IMR-90 (cell line): ENCODE measurements around the gene ATP7A. TPM values are rescaled to one million over a fixed set of nuclear protein-coding genes. Genes with fewer than 3 reads are reported as not detected.

Experiments
- ATAC-seq: fragments of 200-7000 bp; cut with Tn5 transposase; 2 replicates; pipeline ENCODE4 v1.9.1; 2020; ENCODE audit warnings: low read depth, mild to moderate bottlenecking, moderate library complexity
- BruUV-seq: library from RNA; stranded (reverse); fragments of 400-500 nt; replicated peaks from 2 replicates; lab custom pipeline; 2021; lab: Mats Ljungman, UMichigan
- CTCF ChIA-PET: fragments of 300-600 bp; formaldehyde crosslinking; extraction: SDS; loops from one replicate; lab custom pipeline; 2021; ENCODE audit warnings: antibody characterized with exemption; lab: Yijun Ruan, JAX
- POLR2A ChIA-PET: fragments of 300-600 bp; sonication (Branson Sonifier 250); formaldehyde crosslinking; loops from one replicate; lab custom pipeline; 2022; ENCODE audit warnings: antibody characterized with exemption; ENCODE audit not compliant: unreplicated experiment; lab: Charles Lee
- DNase-seq: peaks from one replicate; pipeline ENCODE4 v3.0.0; 2013
- H2AFZ ChIP-seq: replicated peaks from 2 replicates; pipeline ENCODE3; 2013; ENCODE audit warnings: low read length, mild to moderate bottlenecking; ENCODE audit not compliant: poor library complexity
- H2AK5ac ChIP-seq: 2 replicates; pipeline ENCODE4 v1.6.1; 2013; ENCODE audit warnings: low read depth, low read length, inconsistent platforms
- H2AK9ac ChIP-seq: replicated peaks from 2 replicates; pipeline ENCODE3; 2013; ENCODE audit warnings: mild to moderate bottlenecking, low read depth, low read length, moderate library complexity; ENCODE audit not compliant: poor library complexity
- H2BK120ac ChIP-seq: 2 replicates; pipeline ENCODE4 v1.6.1; 2013; ENCODE audit warnings: low read depth, low read length, inconsistent platforms
- H2BK15ac ChIP-seq: 3 replicates; pipeline ENCODE4 v1.6.1; 2013; ENCODE audit warnings: low read depth, low read length, inconsistent platforms
- H2BK20ac ChIP-seq: 2 replicates; pipeline ENCODE4 v1.6.1; 2013; ENCODE audit warnings: low read depth, mild to moderate bottlenecking, inconsistent platforms, low read length, moderate library complexity
- H2BK5ac ChIP-seq: 2 replicates; pipeline ENCODE4 v1.6.1; 2013; ENCODE audit warnings: mild to moderate bottlenecking, low read depth, low read length, inconsistent platforms; ENCODE audit not compliant: poor library complexity, severe bottlenecking
- H3K14ac ChIP-seq: replicated peaks from 2 replicates; pipeline ENCODE4 v1.6.1; 2013; ENCODE audit warnings: low read depth, low read length, inconsistent platforms
- H3K18ac ChIP-seq: 2 replicates; pipeline ENCODE4 v1.6.1; 2013; ENCODE audit warnings: low read depth, low read length, control low read depth
- H3K23ac ChIP-seq: 2 replicates; pipeline ENCODE4 v1.6.1; 2013; ENCODE audit warnings: low read depth, low read length, inconsistent platforms
- H3K27ac ChIP-seq: 2 replicates; pipeline ENCODE4 v1.5.1; 2013; ENCODE audit warnings: mild to moderate bottlenecking, control low read depth, low read length; ENCODE audit not compliant: insufficient read depth
- H3K27me3 ChIP-seq: 2 replicates; pipeline ENCODE4 v1.6.1; 2013; ENCODE audit warnings: low read length; ENCODE audit not compliant: control insufficient read depth, insufficient read depth
- H3K36me3 ChIP-seq: 2 replicates; pipeline ENCODE4 v1.6.1; 2013; ENCODE audit warnings: low read length, mixed read lengths; ENCODE audit not compliant: control insufficient read depth, insufficient read depth
- H3K4ac ChIP-seq: 2 replicates; pipeline ENCODE4 v1.6.1; 2013; ENCODE audit warnings: low read depth, low read length, inconsistent platforms
- H3K4me1 ChIP-seq: 2 replicates; pipeline ENCODE4 v1.6.1; 2013; ENCODE audit warnings: low read length, mixed read lengths; ENCODE audit not compliant: control insufficient read depth, insufficient read depth
- H3K4me2 ChIP-seq: 2 replicates; pipeline ENCODE4 v1.6.1; 2013; ENCODE audit warnings: low read depth, mild to moderate bottlenecking, control low read depth, low read length, moderate library complexity
- H3K4me3 ChIP-seq: 2 replicates; pipeline ENCODE4 v1.5.1; 2013; ENCODE audit warnings: low read depth, mild to moderate bottlenecking, control low read depth, low read length, moderate library complexity; ENCODE audit not compliant: insufficient read depth
- H3K56ac ChIP-seq: 2 replicates; pipeline ENCODE4 v1.6.1; 2013; ENCODE audit warnings: low read length, inconsistent platforms; ENCODE audit not compliant: insufficient read depth; ENCODE audit errors: extremely low read depth
- H3K79me1 ChIP-seq, 2 experiments: 2 replicates each; pipeline ENCODE4 v1.6.1; 2013; ENCODE audit warnings: low read length in 2 of 2, inconsistent platforms in 1 of 2, low read depth in 1 of 2
- H3K9ac ChIP-seq: 2 replicates; pipeline ENCODE4 v1.6.1; 2013; ENCODE audit warnings: low read depth, low read length, control low read depth
- H3K9me1 ChIP-seq: 2 replicates; pipeline ENCODE4 v1.6.1; 2013; ENCODE audit warnings: low read length, inconsistent platforms; ENCODE audit not compliant: insufficient read depth
- H3K9me3 ChIP-seq: 2 replicates; pipeline ENCODE4 v1.6.1; 2013; ENCODE audit warnings: low read length; ENCODE audit not compliant: control insufficient read depth, insufficient read depth
- H4K20me1 ChIP-seq: 2 replicates; pipeline ENCODE4 v1.6.1; 2013; ENCODE audit warnings: low read length, inconsistent platforms; ENCODE audit not compliant: insufficient read depth
- H4K5ac ChIP-seq: 2 replicates; pipeline ENCODE4 v1.6.1; 2013; ENCODE audit warnings: mild to moderate bottlenecking, low read depth, low read length, control low read depth
- H4K8ac ChIP-seq, 2 experiments: 2 replicates each; pipeline ENCODE4 v1.6.1; 2013; ENCODE audit warnings: low read depth in 2 of 2, low read length in 2 of 2, control low read depth in 1 of 2, inconsistent platforms in 1 of 2
- H4K91ac ChIP-seq: 2 replicates; pipeline ENCODE4 v1.6.1; 2013; ENCODE audit warnings: low read depth, low read length, inconsistent platforms; ENCODE audit not compliant: insufficient read depth
- CEBPB ChIP-seq: IDR thresholded peaks from 2 replicates; pipeline ENCODE4 v1.6.1; 2012; ENCODE audit warnings: low read depth, low read length, improper control_type of control experiment
- ELK1 ChIP-seq: fragments of 150-350 bp; IDR thresholded peaks from 2 replicates; pipeline ENCODE4 v1.6.1; 2016; ENCODE audit warnings: low read depth, mild to moderate bottlenecking, low read length, moderate library complexity, borderline replicate concordance
- NFE2L2 ChIP-seq: fragments of 150-350 bp; IDR thresholded peaks from 2 replicates; pipeline ENCODE4 v1.6.1; 2016; ENCODE audit warnings: low read depth, mild to moderate bottlenecking, low read length
- WGBS, 2 experiments: methylation state at CpG; one replicate each; pipeline versions ENCODE4 v1.1.5 to v1.1.7; 2013; ENCODE audit warnings: missing lambda C conversion rate in 2 of 2; ENCODE audit not compliant: insufficient read length in 1 of 2; ENCODE audit errors: extremely low coverage in 2 of 2; 5-methylcytosine and 5-hydroxymethylcytosine counted together
- dilution Hi-C: fragments of 300-500 bp; cut with HindIII; formaldehyde crosslinking; loops from one replicate; pipeline ENCODE4 v1.14.3; 2018; ENCODE audit warnings: low sequenced_read_pairs; ENCODE audit not compliant: unreplicated experiment
- in situ Hi-C: fragments of 300-500 bp; cut with MboI; formaldehyde crosslinking; loops from 3 replicates; pipeline ENCODE4 v1.14.3; 2019; ENCODE audit warnings: low sequenced_read_pairs, inconsistent platforms, mixed read lengths
- intact Hi-C: fragments of 100-400 bp; cut with micrococcal nuclease; formaldehyde crosslinking; loops from 2 replicates; pipeline ENCODE4 v1.10.0; 2022
- polyA plus RNA-seq, 3 experiments: library from polyadenylated mRNA; depleted of rRNA; stranded (reverse); fragments of >200 nt; gene quantifications; 2 replicates each; pipeline ENCODE4 v1.2.3, GENCODE V29; 2012; ENCODE audit warnings: low replicate concordance in 1 of 3
- total RNA-seq: library from RNA; depleted of rRNA; stranded (reverse); fragments of >200 nt; gene quantifications from 2 replicates; pipeline ENCODE4 v1.2.3, GENCODE V29; 2012

ATP7A gene
- total and polyA plus RNA-seq, 2 of the 4 experiments (the other 2 are of a cell fraction) = 4.2 to 22.4 TPM

GRCh38 chrX:77979870-77980269, 69.4 kb downstream of the ATP7A start:
- Histone ChIP-seq H2BK5ac (no peak overlapping the region), H3K27me3 (no peaks in the 10 kb centered on the region), H2AFZ (no peak overlapping the region), H3K27ac (no peak overlapping the region), H3K23ac (no peak overlapping the region), H2BK15ac (no peak overlapping the region), H4K8ac (no peak overlapping the region), H3K9ac (no peak overlapping the region), H3K4me2 (no peak overlapping the region), H3K4me1 (no peaks in the 10 kb centered on the region), H4K20me1 (no peaks in the 10 kb centered on the region), H4K91ac (no peak overlapping the region), H4K5ac (no peak overlapping the region), H3K79me1 (no peaks in the 10 kb centered on the region), H3K14ac (no peak overlapping the region), H3K4ac (no peak overlapping the region), H2BK20ac (no peak overlapping the region), H3K9me1 (no peaks in the 10 kb centered on the region), H2AK5ac (no peak overlapping the region), H3K4me3 (no peak overlapping the region), H3K9me3 (no peaks in the 10 kb centered on the region), H3K18ac (no peak overlapping the region), H3K36me3 (no peaks in the 10 kb centered on the region), H3K56ac (no peak overlapping the region), H2AK9ac (no peak overlapping the region), H2BK120ac (no peak overlapping the region)
- CTCF ChIA-PET = interaction anchor here (0.9 kb wide), 1 partner anchor 9 kb away, joined by 3 read pairs; no protein-coding TSS in a partner anchor
- TF ChIP-seq NFE2L2 (no peak), ELK1 (no peak), CEBPB (no peak)
- in situ Hi-C loops (no loop called here), dilution Hi-C loops (no loop called here), intact Hi-C loops (no loop called here)
- no peak for ATAC-seq
- DNase-seq = no peak
- no TSS peak for BruUV-seq
- POLR2A ChIA-PET = no interaction called here
- WGBS, 2 experiments = 100% methylated on average over 1 of the region's 4 CpGs; no CpG with 5 or more reads in 1 of the 2 experiments
